ENCODE data around the gene OTOG. TPM values are rescaled to one million over a fixed set of nuclear protein-coding genes. Genes with fewer than 3 reads are reported as not detected.

Gene OTOG
- total RNA-seq, 1 experiment from 2014 or later, result 0.35 TPM

DNA sequence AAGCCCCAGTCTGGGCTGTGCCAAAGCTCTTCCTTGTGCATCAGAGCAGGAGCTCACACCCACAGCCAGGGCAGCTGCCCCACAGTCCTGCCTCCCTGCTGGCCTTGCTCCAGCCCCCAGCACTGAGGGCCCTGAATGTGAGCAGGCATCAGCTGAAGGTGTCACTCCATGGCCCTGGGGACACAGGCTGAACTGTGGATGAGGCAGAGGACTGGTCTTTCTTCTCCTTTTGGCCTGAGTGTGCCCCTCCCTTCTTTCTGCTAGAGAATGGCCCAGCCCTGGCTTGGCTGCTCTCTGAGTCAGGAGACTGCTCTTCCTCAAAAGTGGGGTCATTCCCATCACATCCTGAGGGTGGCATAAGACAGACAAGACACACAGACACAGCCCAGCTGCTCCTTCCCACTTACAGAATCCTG is 16.2 kb downstream of the OTOG start:
- H3K27ac Mint-ChIP-seq, result no peak overlapping the region

More for the DNA sequence above, 16.2 kb downstream of the OTOG start:
- Histone ChIP-seq H3K27me3 (ENCODE audit: insufficient read depth, low read length) (no peaks in the 10 kb centered on the region), H2BK15ac (ENCODE audit: low read depth, low read length) (no peak overlapping the region), H3K9me3 (ENCODE audit: control insufficient read depth, low read depth, low read length) (no peaks in the 10 kb centered on the region), H2BK12ac (ENCODE audit: insufficient read length, low read depth, low read length) (no peak overlapping the region), H4K91ac (ENCODE audit: insufficient read length, low read depth, low read length) (no peak overlapping the region), H3K23ac (ENCODE audit: insufficient read length, low read depth, low read length) (no peak overlapping the region), H4K8ac (replicated peaks; ENCODE audit: insufficient read length, low read depth, low read length) (no peak overlapping the region), H4K20me1 (ENCODE audit: control insufficient read depth, insufficient read depth, insufficient read length) (no peaks in the 10 kb centered on the region), H2AFZ (ENCODE audit: low read length) (no peak overlapping the region), H4K5ac (ENCODE audit: insufficient read length, low read depth, low read length) (no peak overlapping the region), H3K4me2 (ENCODE audit: insufficient read depth, insufficient read length, low read length) (no peak overlapping the region), H3K4ac (ENCODE audit: low read depth, low read length) (no peak overlapping the region), H3K79me1 (ENCODE audit: insufficient read depth, low read depth, low read length, poor library complexity, severe bottlenecking) (no peaks in the 10 kb centered on the region), H2AK5ac (ENCODE audit: insufficient read length, low read length) (no peak overlapping the region), H2BK20ac (ENCODE audit: low read depth, low read length, poor library complexity, severe bottlenecking) (no peak overlapping the region), H3K56ac (ENCODE audit: insufficient read length, low read depth, low read length) (no peak overlapping the region), H3K27ac (ENCODE audit: insufficient read length, low read depth, low read length) (no peak overlapping the region), H3K18ac (ENCODE audit: insufficient read length, low read depth, low read length) (no peak overlapping the region), H3T11ph (ENCODE audit: low read length) (no peak overlapping the region), H3K14ac (ENCODE audit: insufficient read depth, low read length) (no peak overlapping the region; the same call in 1 of the 2 replicates), H3K79me2 (ENCODE audit: insufficient read depth, low read length) (no peaks in the 10 kb centered on the region), H3K9ac (ENCODE audit: extremely low read depth, insufficient read length, low read length) (no peak overlapping the region), H2BK5ac (ENCODE audit: insufficient read length, low read length) (no peak overlapping the region), H3K4me1 (ENCODE audit: insufficient read depth, low read length) (no peaks in the 10 kb centered on the region), H2BK120ac (ENCODE audit: low read depth, low read length, poor library complexity, severe bottlenecking) (no peak overlapping the region), H3K23me2 (ENCODE audit: insufficient read length, low read depth, low read length, poor library complexity, severe bottlenecking) (no peaks in the 10 kb centered on the region)
- Mint-ChIP-seq H3K4me3 (no peak overlapping the region), H3K4me1 (peaks cover 0 to 3% of the 10 kb centered on the region in 2 experiments; a peak in 1 of 4 replicates), H3K36me3 (ENCODE audit: insufficient read depth in 1 of 3, low read depth in 3 of 3) (no peaks in the 10 kb centered on the region), H3K27me3 (ENCODE audit: low read depth) (peaks cover 10% of the 10 kb centered on the region), H3K9me3 (no peaks in the 10 kb centered on the region)
- DNase-seq, result peak; percentile 56
- TF ChIP-seq, protein P1, sequence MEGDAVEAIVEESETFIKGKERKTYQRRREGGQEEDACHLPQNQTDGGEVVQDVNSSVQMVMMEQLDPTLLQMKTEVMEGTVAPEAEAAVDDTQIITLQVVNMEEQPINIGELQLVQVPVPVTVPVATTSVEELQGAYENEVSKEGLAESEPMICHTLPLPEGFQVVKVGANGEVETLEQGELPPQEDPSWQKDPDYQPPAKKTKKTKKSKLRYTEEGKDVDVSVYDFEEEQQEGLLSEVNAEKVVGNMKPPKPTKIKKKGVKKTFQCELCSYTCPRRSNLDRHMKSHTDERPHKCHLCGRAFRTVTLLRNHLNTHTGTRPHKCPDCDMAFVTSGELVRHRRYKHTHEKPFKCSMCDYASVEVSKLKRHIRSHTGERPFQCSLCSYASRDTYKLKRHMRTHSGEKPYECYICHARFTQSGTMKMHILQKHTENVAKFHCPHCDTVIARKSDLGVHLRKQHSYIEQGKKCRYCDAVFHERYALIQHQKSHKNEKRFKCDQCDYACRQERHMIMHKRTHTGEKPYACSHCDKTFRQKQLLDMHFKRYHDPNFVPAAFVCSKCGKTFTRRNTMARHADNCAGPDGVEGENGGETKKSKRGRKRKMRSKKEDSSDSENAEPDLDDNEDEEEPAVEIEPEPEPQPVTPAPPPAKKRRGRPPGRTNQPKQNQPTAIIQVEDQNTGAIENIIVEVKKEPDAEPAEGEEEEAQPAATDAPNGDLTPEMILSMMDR (conservative IDR thresholded peaks at IDR 0.05), result peak; percentile 45; the same call in 2 of the 3 replicates
